Transverse colon (tissue), 4 donors: ENCODE measurements around the gene MESP1. TPM values are rescaled to one million over a fixed set of nuclear protein-coding genes. Genes with fewer than 3 reads are reported as not detected.

Source experiments
- DNase-seq: peaks from one replicate; pipeline ENCODE4 v3.0.0-alpha.2; 2019
- H3K27ac ChIP-seq, 4 donors: fragments of 200-600 bp; sonication (generic); 2 replicates each; pipeline ENCODE4 v1.5.1; 2016 to 2018; ENCODE audit warnings: inconsistent platforms in 4 of 4
- H3K27me3 ChIP-seq: fragments of 200-600 bp; sonication (generic); 2 replicates; pipeline ENCODE4 v1.5.1; 2017; ENCODE audit warnings: inconsistent platforms
- H3K36me3 ChIP-seq, 4 donors: fragments of 200-600 bp; sonication (generic); 2 replicates each; pipeline ENCODE4 v1.5.1; 2017 to 2019; ENCODE audit warnings: inconsistent platforms in 4 of 4
- H3K4me1 ChIP-seq, 4 donors: fragments of 200-600 bp; sonication (generic); 2 replicates each; pipeline ENCODE4 v1.5.1; 2017 to 2020; ENCODE audit warnings: inconsistent platforms in 4 of 4
- H3K4me3 ChIP-seq, 4 donors: fragments of 200-600 bp; sonication (generic); 1 replicate in 1 of 4; 2 replicates in 3 of 4; pipeline versions ENCODE4 v1.5.1 to v1.6.1; 2017 to 2019; ENCODE audit warnings: inconsistent platforms in 4 of 4
- H3K9me3 ChIP-seq, 2 donors: fragments of 200-600 bp; sonication (generic); 2 replicates each; pipeline ENCODE4 v1.5.1; 2017 to 2019; ENCODE audit warnings: inconsistent platforms in 2 of 2
- EP300 ChIP-seq: sonication (generic); formaldehyde crosslinking; IDR thresholded peaks from one replicate; pipeline ENCODE4 v1.6.1; 2017; ENCODE audit warnings: antibody characterized with exemption, low read depth
- POLR2A ChIP-seq: fragments of 450-650 bp; IDR thresholded peaks from one replicate; pipeline ENCODE4 v1.6.1; 2016; ENCODE audit warnings: antibody characterized with exemption, mild to moderate bottlenecking, moderate library complexity
- POLR2AphosphoS5 ChIP-seq, 3 donors: sonication (generic); formaldehyde crosslinking; IDR thresholded peaks; one replicate each; pipeline ENCODE4 v1.6.1; 2016; ENCODE audit warnings: antibody characterized with exemption in 3 of 3
- WGBS, 2 donors: methylation state at CpG; one replicate each; pipeline ENCODE4 v1.1.5; 2018; ENCODE audit warnings: low coverage in 1 of 2; 5-methylcytosine and 5-hydroxymethylcytosine counted together
- in situ Hi-C, 4 donors: fragments of 200-750 bp; cut with MboI; loops; one replicate each; pipeline versions ENCODE4 v1.15.0 to v1.15.1; 2017; ENCODE audit warnings: low sequenced_read_pairs in 3 of 4, low pct_ligation_motif_present in 1 of 4, low pct_unique_long_range_greater_than_20kb in 1 of 4
- intact Hi-C: fragments of 100-400 bp; cut with DNase I; formaldehyde crosslinking; loops from one replicate; pipeline ENCODE4 v1.15.1; 2023; ENCODE audit warnings: low total_unique reads
- total RNA-seq, 4 donors: library from RNA; depleted of rRNA; stranded (reverse); fragments of >200 nt; gene quantifications; one replicate each; pipeline ENCODE4 v1.1.0, GENCODE V29; 2016
- TF ChIP-seq, protein P1 (sequence below), 5 experiments: fragments of 200-600 bp in 3 of 5; fragments of 450-650 bp in 2 of 5; sonication (generic) in 3 of 5; IDR thresholded peaks; 1 replicate in 2 of 5; 2 replicates in 3 of 5; pipeline ENCODE4 v1.5.1; 2016 to 2017; ENCODE audit warnings: antibody characterized with exemption in 5 of 5, inconsistent platforms in 3 of 5, mild to moderate bottlenecking in 2 of 5, moderate library complexity in 1 of 5

MESP1 gene
- total RNA-seq, 4 donors from 2014 or later, result 8.6 to 13.5 (median 12.5) TPM

DNA sequence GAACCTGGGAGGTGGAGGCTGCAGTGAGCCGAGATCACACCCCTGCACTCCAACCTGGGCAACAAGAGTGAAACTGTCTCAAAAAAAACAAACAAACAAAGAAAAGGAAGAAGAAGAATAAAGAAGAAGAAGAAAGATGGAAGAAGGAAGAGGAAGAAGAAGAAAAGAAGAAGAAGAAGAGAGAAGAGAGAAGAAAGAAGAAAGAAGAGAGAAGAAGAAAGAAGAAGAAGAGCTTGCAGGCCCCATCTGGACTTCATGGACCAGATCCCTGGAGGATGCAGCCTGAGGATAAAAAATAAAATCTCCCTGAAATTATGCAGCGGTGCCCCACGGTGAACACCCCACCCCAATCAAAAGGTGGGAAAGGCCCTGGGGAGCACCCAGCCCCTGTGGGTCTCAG is 8.8 kb upstream of the MESP1 start:
- Histone ChIP-seq H3K36me3 (no peaks in the 10 kb centered on the region), H3K27me3 (no peaks in the 10 kb centered on the region), H3K27ac (no peak overlapping the region), H3K4me1 (peaks cover 0 to 27% (median 20%) of the 10 kb centered on the region in 4 donors), H3K4me3 (no peak overlapping the region), H3K9me3 (no peaks in the 10 kb centered on the region)
- intact Hi-C loops (loop anchor here (2.0 to 10.0 kb wide), 2 partner anchors 115 to 465 kb away; no protein-coding TSS in a partner anchor), in situ Hi-C loops (loop anchor here (5.0 to 25.0 kb wide), 5 partner anchors 112 to 335 kb away; no protein-coding TSS in a partner anchor)
- no peak for DNase-seq
- WGBS, 2 donors, result 82 to 87% methylated on average over 3 of the region's 3 CpGs
- TF ChIP-seq EP300, result no peak
- TF ChIP-seq POLR2AphosphoS5 (IDR thresholded peaks at IDR 0.05), result no peak
- TF ChIP-seq, protein P1, sequence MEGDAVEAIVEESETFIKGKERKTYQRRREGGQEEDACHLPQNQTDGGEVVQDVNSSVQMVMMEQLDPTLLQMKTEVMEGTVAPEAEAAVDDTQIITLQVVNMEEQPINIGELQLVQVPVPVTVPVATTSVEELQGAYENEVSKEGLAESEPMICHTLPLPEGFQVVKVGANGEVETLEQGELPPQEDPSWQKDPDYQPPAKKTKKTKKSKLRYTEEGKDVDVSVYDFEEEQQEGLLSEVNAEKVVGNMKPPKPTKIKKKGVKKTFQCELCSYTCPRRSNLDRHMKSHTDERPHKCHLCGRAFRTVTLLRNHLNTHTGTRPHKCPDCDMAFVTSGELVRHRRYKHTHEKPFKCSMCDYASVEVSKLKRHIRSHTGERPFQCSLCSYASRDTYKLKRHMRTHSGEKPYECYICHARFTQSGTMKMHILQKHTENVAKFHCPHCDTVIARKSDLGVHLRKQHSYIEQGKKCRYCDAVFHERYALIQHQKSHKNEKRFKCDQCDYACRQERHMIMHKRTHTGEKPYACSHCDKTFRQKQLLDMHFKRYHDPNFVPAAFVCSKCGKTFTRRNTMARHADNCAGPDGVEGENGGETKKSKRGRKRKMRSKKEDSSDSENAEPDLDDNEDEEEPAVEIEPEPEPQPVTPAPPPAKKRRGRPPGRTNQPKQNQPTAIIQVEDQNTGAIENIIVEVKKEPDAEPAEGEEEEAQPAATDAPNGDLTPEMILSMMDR (IDR thresholded peaks at IDR 0.05), result no peak
- TF ChIP-seq POLR2A, result no peak

DNA sequence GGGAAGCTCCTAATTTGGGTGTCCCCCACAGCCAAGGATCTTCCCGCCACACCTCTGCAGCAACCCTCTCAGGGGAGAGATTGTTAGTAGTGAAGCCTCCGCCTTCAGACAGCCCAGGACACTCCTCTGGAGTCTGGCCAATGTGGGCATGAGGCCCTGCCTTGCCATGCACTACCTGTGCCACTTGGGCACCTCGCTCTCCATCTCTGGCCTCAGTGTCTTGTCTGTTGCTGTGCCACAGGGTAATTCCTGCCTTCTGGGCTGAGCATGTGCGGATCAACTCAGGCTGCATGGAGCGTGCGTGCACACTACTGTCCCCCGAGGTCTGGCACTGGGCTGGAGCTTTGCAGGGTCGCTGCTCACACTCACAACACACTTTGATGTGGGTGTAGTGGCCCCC is 7.9 kb upstream of the MESP1 start:
- in situ Hi-C loops, result loop anchor here (5.0 to 25.0 kb wide), 4 partner anchors 116 to 336 kb away; no protein-coding TSS in a partner anchor
- no peak for DNase-seq
- Histone ChIP-seq H3K9me3 (no peaks in the 10 kb centered on the region), H3K27ac (no peak overlapping the region), H3K27me3 (no peaks in the 10 kb centered on the region), H3K4me3 (no peak overlapping the region), H3K36me3 (no peaks in the 10 kb centered on the region), H3K4me1 (peaks cover 0 to 27% (median 20%) of the 10 kb centered on the region in 4 donors)
- TF ChIP-seq POLR2A, result no peak
- TF ChIP-seq POLR2AphosphoS5 (IDR thresholded peaks at IDR 0.05), result no peak
- TF ChIP-seq, protein P1 (IDR thresholded peaks at IDR 0.05), result no peak
- TF ChIP-seq EP300, result no peak
- WGBS, 2 donors, result 87% methylated on average over 8 of the region's 8 CpGs; no CpG with 5 or more reads in 1 of the 2 donors
- intact Hi-C loops, result loop anchor here (10.0 kb wide), 1 partner anchor 466 kb away; no protein-coding TSS in a partner anchor

DNA sequence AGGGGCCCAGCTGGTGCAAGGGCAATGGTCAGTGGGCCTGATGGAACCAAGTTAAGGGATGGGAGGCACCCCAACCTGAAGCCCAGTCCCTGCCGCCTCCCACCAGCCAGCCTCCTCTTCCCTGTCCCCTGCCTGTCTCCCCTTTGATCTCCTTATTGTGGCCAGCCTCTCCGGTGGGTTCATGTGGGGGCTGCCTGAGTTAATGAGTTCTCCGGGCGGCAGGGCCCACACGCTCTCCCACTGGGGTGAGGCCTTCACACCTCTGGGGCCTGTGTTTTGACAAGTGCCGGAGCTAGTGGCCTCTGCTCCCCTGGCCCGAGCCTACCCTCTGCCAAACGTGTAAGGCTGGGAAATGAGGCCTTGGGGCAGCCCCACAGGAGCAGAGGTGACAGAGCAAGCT is 7.2 kb upstream of the MESP1 start:
- Histone ChIP-seq H3K27me3 (no peaks in the 10 kb centered on the region), H3K4me1 (peaks cover 0 to 27% (median 20%) of the 10 kb centered on the region in 4 donors), H3K36me3 (no peaks in the 10 kb centered on the region), H3K4me3 (no peak overlapping the region), H3K27ac (no peak overlapping the region), H3K9me3 (no peaks in the 10 kb centered on the region)
- WGBS, 2 donors, result 88 to 100% methylated on average over 1 to 6 of the region's 8 CpGs
- no peak for TF ChIP-seq EP300
- TF ChIP-seq, protein P1 (IDR thresholded peaks at IDR 0.05), result no peak
- intact Hi-C loops (loop anchor here (10.0 kb wide), 1 partner anchor 467 kb away; no protein-coding TSS in a partner anchor), in situ Hi-C loops (loop anchor here (5.0 to 25.0 kb wide), 4 partner anchors 117 to 337 kb away; no protein-coding TSS in a partner anchor)
- no peak for DNase-seq

DNA sequence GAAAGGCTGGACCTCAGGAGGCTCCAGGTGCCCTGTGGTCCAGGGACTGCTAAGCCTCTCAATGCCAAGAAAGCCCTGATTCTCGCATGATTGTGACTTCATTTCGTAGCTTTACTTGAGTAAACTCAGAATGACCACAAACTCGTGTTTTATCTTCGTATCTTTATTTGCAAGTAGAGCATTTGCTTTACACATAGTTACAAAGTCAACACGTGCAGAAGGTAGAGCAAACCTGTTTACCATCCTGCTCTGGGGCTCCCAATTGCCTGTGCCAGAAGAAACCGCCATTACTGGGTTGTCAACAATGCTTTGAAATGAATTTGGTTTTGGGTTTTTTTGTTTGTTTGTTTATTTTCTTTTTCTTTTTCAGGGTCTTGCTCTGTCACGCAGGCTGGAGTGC is 5.8 kb upstream of the MESP1 start:
- no peak for DNase-seq
- TF ChIP-seq, protein P1 (IDR thresholded peaks at IDR 0.05), result no peak
- intact Hi-C loops, result loop anchor here (10.0 kb wide), 1 partner anchor 468 kb away; no protein-coding TSS in a partner anchor
- in situ Hi-C loops, result loop anchor here (5.0 to 25.0 kb wide), 4 partner anchors 118 to 338 kb away; no protein-coding TSS in a partner anchor
- Histone ChIP-seq H3K27me3 (no peaks in the 10 kb centered on the region), H3K4me1 (peaks cover 0 to 18% (median 13%) of the 10 kb centered on the region in 4 donors), H3K9me3 (no peaks in the 10 kb centered on the region), H3K36me3 (no peaks in the 10 kb centered on the region), H3K27ac (no peak overlapping the region), H3K4me3 (no peak overlapping the region)
- 51 to 57% methylated on average over 7 of the region's 7 CpGs for WGBS, 2 donors
